Astrocyte of the cerebellum (primary cell): ENCODE results near the gene LRRC32.

Experiments
- DNase-seq: peaks from one replicate; pipeline ENCODE4 v3.0.0-alpha.2; 2011; ENCODE audit warnings: low read depth
- H3K4me3 ChIP-seq: 2 replicates; pipeline ENCODE4 v1.5.1; 2011; ENCODE audit warnings: mild to moderate bottlenecking, low read depth, low read length, moderate library complexity
- in situ Hi-C: cut with HindIII; loops from 2 replicates; pipeline ENCODE4 v1.10.0; 2017; ENCODE audit warnings: low sequenced_read_pairs
- TF ChIP-seq, protein P1 (sequence below): IDR thresholded peaks from 2 replicates; pipeline ENCODE4 v1.5.1; 2012; ENCODE audit warnings: low read length, low read depth, moderate library complexity, mild to moderate bottlenecking; ENCODE audit errors: missing control alignments

LRRC32 gene, protein sequence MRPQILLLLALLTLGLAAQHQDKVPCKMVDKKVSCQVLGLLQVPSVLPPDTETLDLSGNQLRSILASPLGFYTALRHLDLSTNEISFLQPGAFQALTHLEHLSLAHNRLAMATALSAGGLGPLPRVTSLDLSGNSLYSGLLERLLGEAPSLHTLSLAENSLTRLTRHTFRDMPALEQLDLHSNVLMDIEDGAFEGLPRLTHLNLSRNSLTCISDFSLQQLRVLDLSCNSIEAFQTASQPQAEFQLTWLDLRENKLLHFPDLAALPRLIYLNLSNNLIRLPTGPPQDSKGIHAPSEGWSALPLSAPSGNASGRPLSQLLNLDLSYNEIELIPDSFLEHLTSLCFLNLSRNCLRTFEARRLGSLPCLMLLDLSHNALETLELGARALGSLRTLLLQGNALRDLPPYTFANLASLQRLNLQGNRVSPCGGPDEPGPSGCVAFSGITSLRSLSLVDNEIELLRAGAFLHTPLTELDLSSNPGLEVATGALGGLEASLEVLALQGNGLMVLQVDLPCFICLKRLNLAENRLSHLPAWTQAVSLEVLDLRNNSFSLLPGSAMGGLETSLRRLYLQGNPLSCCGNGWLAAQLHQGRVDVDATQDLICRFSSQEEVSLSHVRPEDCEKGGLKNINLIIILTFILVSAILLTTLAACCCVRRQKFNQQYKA

DNA sequence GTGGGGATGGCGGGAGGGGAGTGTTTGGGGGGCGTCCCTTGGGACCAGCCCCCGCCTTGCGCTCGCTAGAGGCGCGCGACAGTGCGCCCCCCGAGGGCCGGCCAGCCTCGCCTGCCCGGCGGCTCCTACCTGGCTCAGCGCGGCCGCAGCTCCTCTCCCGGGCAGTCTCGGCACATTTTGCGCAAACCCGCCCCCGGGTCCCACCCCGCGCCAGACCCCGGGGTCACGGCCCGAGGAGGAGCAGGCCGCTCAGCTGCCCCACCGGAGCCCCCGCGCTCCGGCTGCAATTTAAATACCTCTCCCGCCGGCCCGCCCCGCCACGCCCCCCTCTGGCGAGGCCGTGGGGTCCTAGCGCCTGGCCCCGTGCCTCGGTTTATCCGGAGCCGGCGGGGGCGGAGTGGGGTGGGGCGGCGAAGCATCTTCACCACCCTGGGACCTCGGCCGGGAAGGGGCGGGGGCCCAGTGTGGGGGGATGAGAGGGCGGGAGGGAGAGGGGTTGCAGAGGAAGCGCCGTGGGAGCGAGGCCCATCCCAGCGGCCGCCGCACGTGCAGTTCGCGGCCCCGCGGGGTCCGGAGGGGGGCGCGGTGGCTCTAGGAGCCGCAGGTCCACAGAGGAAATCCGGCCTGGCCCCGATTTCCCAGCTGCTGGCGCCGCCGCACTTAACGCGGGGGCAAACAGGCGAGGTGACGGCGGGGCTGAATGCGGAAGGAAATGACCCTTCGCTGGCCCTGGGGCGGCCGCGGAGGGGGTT lies at the start of gene LRRC32:
TSS of gene LRRC32 (minus strand) at position 263 of the 752 bp plus-strand sequence. CDS start 4,793 bp downstream, outside the sequence.
- TF ChIP-seq, protein P1, sequence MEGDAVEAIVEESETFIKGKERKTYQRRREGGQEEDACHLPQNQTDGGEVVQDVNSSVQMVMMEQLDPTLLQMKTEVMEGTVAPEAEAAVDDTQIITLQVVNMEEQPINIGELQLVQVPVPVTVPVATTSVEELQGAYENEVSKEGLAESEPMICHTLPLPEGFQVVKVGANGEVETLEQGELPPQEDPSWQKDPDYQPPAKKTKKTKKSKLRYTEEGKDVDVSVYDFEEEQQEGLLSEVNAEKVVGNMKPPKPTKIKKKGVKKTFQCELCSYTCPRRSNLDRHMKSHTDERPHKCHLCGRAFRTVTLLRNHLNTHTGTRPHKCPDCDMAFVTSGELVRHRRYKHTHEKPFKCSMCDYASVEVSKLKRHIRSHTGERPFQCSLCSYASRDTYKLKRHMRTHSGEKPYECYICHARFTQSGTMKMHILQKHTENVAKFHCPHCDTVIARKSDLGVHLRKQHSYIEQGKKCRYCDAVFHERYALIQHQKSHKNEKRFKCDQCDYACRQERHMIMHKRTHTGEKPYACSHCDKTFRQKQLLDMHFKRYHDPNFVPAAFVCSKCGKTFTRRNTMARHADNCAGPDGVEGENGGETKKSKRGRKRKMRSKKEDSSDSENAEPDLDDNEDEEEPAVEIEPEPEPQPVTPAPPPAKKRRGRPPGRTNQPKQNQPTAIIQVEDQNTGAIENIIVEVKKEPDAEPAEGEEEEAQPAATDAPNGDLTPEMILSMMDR = peak; percentile 2
- DNase-seq = no peak
- in situ Hi-C loops = no loop called here
- H3K4me3 ChIP-seq = peak within 1 kb of the TSS; percentile 40

DNA sequence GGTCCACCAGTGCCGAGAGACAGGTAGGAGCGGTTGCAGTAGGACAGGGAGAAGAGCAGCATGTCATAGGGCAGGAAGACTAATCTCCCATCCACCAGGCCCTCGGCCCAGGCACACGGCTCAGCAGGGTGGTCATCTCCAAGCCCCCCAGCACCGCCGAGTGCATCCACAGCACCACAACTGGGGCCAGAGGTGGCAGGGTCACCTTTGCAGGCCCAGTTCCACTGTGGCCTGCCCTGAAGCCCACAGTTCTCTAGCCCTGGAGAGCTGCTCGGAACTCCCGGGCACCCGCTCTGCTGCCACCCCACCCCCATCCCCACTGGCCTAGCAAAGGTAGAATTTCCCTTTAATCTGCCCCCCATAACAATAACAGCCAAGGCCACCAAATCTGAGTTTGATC lies 49.1 kb upstream of the LRRC32 start:
- in situ Hi-C loops = no loop called here
- no peak overlapping the region for H3K4me3 ChIP-seq
- DNase-seq = no peak
- TF ChIP-seq, protein P1 = no peak

DNA sequence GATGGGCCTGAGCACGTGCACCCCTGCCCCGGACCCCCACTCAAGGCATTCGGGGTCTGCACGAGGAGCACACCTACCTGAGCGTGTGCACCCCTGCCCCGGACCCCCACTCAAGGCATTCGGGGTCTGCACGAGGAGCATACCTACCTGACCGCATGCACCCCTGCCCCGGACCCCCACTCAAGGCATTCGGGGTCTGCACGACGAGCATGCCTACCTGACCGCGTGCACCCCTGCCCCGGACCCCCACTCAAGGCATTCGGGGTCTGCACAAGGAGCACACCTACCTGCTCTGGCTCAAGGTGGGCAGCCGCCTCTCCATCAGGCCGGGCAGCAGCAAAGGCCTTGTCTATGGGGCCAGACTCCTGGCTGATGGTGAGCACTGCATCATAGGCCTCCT lies 48.7 kb upstream of the LRRC32 start:
- TF ChIP-seq, protein P1 = no peak
- no peak for DNase-seq
- H3K4me3 ChIP-seq = no peak overlapping the region
- in situ Hi-C loops = no loop called here

DNA sequence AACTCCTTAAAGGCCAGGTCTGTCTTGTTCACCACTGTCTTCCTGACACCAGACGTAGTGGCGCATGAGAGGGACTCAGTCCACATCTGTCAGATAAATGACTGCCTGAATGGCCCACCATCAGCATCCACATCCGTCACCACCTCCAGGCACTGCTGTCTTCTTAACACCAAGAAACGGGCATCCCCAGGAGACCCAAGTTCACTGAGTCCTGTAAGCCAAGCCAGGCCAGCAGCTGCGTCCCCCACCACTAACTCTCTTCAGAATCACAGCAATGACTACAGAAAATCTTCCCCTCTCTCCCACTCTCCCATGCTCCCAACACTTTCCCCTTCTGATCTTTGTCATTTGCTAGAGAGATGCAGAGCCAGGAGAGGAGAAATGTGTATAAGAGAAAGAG lies 47.3 kb upstream of the LRRC32 start:
- TF ChIP-seq, protein P1 = no peak
- H3K4me3 ChIP-seq = no peak overlapping the region
- in situ Hi-C loops = no loop called here
- DNase-seq = no peak

DNA sequence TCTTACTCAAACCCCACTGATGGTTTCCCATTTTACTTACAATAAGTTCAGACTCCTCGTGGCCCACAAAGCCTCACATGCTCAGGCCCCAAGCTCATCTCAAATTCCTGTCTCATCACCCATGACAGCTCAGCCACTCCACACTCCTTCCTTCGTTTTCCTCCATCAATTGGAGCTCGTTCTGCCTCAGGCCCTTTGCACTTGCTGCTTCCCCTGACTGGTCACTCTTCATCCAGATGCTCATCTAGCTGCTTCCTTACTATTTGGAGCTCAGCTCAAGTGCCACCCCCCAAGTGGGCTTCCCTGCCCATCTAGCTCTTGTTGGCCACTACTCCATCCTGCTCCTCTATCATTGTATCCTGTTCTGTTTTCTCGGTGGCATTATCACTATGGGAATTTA lies 46.8 kb upstream of the LRRC32 start:
- TF ChIP-seq, protein P1 = no peak
- no peak for DNase-seq
- in situ Hi-C loops = no loop called here
- no peak overlapping the region for H3K4me3 ChIP-seq

DNA sequence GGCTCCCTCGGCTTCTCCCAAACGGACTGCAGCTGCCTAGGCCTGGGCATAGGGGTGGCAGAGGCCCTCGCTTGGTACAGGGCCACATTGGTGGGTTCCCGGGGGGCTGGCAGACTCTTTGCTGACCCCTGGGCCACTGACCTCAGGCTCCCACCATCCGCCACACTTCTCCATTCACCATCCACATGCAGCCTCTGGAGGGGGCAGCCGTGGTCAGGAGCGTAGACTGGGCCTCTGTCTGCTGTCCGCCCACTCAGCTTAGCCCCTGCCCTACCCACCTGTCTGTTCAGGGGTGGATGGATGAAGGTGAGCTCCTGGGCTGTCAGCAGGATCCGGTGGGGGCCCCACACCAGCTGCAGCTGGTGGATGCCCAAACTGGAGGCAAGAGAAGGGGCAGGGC lies 45.7 kb upstream of the LRRC32 start:
- no peak for DNase-seq
- TF ChIP-seq, protein P1 = no peak
- in situ Hi-C loops = no loop called here
- H3K4me3 ChIP-seq = no peak overlapping the region
